ENCODE measurements around the gene BBS7.
A peak's percentile ranks its signal among the peaks of the same experiment; 100 is the strongest.

BBS7 gene

DNA sequence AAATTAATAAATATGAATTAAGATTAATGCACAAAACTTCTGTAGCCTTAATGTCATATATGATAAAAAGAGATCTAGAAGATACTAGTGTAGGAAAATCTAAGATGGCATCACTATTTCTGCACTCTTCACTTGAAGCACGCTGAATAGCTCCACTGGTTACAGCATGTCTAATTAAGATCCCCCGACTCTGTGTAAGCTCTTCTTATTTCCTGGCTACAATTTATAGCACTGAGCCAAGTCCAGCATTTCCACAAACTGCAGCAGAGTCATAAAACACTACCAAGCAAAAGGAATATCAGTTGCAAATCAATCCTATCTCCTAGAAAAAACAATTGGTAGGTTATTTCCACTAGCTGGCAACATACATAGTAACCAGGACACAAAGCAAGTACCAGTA is 45.3 kb downstream of the BBS7 start:
- DNase-seq: no peak

DNA sequence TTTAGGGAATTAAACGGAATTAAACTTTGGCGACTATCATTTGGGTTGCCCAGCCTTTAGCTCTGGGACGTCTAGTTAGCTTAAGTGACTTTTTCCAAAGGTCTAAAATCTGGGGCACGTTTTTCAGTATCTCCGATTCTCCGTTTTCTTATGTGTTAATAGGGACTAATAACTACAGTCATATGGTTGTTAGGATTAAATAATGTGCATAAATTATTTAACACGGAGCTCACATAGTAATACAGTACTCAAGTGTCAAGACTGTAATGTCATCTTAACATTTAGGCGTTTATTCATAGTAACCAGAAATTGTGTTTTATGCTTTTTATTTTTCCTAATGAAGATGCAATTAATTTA is 46.1 kb downstream of the BBS7 start:
- DNase-seq: no peak

DNA sequence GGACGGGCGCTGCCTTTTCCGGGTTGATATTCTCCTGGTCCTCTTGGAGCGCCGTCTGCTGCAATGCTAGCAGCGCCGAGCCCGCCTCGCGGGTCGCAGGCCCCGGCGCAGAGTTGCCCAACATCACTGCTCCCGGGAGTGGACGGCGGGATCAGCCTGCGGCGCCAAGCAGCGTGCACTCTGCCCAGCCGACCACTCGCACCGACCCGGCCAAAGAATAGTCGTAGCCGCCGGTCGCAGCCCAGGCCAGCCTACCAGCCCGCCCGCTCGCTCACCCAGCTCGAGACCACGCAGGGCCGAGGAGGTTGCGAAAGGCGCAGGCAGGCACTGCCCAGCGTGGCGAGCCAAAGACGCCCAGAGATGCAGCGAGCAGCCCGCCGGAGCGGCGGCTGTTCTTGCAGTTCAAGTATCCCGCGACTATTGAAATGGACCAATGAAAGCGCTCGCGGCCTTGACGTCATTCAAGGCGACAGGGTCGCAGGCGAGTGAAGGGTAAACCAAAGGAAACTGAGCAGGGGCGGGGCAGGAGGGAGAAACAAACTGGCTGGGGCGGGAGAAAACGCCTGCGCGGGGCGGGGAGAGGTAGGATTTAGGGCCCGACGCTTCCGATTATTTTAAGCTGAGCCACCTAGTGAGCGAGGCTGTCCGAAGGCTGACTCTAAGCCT is 46.6 kb downstream of the BBS7 start, which contains the start of gene CCNA2:
TSS of gene CCNA2 (minus strand) at position 379 of the 666 bp plus-strand sequence. CDS start at position 124, 255 bp downstream.
- peak; percentile 93 for DNase-seq

DNA sequence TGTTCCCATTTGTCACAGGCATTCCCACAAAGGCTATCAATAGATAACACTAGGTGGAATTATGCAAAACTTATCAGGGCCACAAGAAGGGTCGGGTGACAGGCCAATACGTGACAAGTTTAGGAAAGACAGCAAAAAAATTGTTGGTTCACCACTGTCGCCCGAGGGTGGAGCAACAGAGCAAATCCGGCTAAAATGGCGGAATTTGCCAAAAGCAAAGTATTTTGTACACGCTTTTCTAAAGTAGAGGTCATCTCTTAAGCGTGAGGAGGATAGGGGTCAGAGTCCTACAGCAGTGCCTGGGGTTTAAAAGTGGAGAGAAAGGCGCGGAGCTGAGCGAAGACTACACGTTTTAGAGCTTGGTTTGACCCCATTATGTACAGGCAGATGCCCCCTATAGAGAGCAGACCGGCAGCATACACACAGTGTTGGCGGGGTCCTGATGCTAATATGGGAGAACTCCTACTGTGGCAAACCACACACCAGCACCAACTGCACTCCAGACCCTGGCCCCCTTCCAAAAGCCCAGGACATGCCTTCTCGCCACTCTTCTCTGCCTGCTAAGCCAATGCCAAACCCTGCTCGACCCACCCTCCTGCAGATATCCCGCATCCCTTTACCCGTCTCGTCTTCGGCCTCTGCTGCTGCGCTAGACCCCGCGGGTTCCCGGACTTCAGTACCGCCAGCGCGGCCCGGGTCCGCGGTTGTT is 47.3 kb downstream of the BBS7 start:
- peak; percentile 38 for DNase-seq

DNA sequence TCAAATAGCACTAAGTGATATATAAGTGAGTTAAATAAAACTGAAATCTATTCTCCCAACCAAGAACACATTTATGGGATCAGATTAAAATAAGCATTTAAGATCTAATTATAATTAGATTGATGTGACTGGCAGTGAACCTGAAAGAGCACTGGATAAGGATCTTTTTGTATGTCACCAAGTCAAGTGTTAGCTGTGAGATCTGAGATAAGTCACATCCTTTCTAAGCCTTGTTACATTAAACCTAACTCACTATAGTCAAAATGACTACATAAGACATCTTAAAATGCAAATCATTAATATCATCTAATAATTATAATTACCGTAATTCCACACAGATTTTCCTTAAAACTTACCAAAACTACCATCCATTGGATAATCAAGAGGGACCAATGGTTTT is 48.2 kb downstream of the BBS7 start:
- no peak for DNase-seq

DNA sequence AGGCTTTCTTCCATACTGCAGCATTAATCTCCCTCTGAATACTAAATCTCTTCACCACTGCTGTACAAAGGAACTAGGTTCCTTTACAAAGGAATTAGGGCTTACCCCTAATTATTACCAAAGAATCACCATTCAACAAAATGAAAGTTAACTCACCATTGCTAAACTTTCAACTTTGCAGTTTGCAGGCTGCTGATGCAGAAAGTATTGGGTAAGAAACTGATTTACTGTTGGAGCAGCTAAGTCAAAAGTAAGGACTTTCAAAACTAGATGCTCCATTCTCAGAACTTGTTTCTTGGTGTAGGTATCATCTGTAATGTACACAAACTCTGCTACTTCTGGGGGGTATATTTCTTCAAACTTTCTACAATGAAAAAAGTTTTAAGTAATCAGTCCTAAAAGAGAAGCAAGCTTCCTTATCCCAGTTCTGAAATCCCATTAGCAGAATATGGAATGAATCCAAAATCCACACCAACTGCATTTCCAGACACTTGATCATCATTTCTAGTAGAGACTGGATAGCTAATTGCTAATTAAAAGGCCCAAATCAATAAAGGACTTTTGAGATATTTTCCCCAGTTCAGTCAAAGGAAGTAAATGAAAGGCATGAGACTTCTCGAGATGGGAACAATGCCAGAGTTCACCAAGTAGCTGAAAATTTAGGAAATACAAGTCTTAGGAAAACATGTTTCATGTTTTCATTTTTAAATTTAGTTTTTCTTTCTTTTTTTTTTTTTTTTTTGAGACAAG is 50.9 kb downstream of the BBS7 start:
- DNase-seq: no peak

DNA sequence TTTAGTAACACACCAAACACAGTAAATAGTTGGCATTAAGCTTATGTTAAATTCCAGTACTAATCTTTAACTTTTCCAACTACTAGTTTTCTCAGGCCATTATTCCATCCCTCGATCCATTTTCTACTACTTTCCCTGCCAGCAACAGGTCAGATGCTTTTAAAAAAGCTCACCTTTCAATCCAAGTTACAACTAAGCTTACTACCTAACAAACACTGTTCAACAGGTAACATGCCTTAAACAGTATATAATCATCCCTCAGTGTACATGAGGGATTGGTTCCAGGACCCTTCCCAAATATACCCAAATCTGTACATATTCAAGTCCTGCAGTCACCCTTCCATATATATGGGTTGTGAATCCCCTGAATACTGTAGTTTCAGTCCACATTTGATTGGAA is 52.1 kb downstream of the BBS7 start:
- DNase-seq: no peak

DNA sequence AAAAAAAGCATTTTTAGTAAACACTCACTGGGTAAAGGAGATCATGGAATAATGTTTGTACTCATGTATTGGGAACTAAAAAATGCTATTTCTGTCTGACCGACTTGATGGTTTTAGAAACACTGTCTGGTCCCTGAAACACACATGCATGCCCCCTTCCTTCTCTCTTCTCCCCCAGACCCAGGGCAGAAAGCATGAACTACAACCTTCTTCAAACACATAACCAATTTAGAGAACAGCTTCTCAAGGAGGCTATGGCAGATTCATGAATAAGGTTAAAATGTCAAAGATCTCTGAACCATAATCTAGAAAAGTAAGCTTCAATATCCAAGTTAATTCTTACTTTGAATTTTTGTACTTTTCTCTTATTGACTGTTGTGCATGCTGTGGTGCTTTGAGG is 52.6 kb downstream of the BBS7 start:
- DNase-seq: no peak

DNA sequence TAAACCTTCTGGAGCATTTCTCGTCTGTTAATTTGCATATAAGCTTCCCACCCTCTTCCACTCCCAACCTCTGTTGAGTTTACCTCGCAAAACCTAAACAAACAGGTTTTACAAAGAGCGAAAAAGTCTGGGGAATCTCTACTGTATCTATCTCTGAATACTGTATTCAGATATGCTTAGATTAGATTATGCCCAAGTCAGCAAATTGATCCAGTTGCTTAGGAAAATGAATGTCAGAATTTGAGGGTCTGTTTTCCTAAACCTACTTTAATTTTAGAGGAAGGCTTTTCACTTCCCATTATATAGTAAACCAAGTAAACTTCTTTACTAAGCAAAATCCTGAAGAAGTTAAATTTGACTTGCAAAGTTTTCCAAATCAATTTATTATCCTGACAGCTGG is 53.3 kb downstream of the BBS7 start:
- no peak for DNase-seq

DNA sequence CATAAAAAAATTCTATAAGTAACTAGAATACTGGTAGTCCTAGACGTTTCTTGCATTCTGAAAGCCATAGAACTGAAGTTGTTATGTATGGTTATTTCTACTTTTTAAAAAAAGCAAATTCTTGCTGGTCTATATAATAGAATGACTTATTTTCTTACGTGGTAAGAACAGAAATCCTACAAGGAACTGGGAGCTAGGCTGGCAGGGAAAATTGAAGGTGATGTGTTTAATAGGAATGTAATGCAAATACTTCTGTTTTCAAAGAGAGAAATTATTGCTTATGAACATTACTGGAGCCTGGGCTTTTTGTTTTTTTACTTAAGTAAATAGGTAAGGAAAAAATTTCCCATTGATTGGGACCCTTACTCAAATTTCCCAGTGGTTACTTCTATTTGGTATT is 55.5 kb downstream of the BBS7 start:
- no peak for DNase-seq

DNA sequence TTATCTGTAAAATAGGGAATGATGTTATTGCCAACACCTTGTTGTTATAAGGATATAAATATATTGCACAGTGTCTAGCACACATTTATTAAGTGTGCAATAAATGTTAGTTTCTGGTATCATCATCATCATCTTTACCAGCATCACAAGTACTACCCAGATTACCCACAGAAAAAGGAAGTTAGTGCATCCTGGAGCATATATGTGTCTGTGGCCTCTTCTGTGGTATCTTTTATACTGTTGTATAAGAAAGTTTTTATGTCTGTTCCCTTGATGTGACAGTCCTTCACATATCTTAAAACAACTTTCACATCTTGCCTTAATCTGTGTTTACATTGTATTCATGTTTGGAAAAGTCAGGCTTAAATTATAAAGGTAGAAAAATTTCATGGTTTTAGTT is 59.2 kb downstream of the BBS7 start:
- DNase-seq: no peak

DNA sequence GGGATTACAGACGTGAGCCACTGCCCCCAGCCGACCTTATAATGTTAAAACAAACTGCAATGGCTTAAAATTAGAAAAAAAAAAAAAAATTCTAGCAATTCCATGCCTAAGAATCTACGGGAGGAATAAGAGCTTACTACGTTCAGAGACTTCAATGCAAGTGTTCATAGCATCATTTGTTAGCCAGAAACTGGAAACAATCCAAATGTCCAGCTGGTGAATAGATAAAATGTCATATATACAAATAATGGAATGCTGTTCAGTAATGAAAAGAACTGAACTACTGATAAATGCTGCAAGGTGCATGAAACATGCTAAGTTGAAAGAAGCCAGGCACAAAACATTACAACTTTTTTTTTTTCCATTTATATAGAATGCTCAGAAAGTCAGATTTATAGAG is 63.9 kb downstream of the BBS7 start:
- DNase-seq: no peak

DNA sequence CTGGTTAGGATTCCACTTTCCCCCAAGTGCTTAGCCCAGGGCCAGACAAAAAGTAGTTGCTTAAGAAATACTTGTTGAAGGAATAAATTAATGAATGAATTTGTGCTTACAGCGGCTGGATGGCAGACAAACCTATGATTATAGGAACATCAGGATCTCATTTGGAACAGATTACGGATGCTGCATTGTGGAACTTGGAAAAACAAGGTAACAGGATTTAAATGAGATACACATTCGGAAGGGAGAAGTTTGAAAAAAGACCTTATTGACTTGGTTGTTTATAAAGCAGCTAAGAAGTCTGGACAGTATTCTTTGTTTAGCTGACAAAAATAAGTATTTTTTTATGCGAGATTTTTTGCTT is 68.6 kb downstream of the BBS7 start:
- no peak for DNase-seq

DNA sequence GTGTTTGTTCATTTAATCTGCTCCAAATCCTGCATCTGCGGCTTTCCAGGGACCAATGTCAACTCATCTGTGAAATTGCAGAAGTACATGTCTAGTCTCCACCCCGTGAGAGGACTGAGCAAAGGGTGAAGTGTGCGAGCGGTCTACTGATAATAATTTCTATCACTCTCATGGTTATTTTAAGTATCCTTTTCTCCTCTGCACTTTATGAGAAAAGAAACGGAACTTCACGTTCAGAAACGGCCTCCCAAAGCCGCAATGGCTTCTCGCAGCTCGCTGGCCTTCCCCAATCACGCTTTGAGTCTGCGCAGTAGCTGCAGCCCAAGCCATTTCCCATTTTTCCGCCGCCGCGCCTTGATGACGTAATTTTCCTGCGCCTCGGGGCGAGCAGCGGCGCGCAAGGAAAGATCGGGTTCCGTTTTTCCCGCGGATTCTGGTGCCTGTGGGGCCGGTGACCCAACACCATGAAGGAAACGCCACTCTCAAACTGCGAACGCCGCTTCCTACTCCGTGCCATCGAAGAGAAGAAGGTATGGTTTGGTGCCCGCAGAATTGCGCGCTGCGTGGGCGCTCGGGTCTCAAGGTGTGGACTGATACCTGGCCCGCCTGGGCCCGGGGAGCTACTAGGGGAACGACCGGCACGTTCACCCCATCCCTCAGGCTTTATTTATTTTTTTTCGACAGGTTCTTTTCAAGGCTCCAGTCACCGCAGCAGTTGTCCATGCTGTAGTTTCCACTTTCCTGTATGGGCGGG is 69.1 kb downstream of the BBS7 start, which contains the start of gene EXOSC9:
TSS of gene EXOSC9 (plus strand) at position 363 of the 754 bp plus-strand sequence. CDS start at position 465, 102 bp downstream.
- DNase-seq: peak; percentile 91

DNA sequence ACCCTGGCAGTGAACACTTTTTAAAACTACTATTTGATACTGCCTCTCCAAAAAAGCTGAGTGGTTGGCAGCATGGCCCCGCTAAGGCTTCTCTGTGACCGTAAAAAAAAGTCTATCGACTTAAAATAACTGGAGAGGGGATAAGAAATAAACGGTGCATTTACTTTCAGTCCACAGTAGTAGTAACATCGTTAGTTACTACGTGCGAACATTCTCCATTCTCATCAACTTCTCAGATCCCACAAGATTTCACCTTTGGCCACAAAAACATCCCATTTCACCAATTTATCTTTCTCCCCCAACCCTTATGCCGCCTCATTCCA is 69.7 kb downstream of the BBS7 start:
- no peak for DNase-seq

DNA sequence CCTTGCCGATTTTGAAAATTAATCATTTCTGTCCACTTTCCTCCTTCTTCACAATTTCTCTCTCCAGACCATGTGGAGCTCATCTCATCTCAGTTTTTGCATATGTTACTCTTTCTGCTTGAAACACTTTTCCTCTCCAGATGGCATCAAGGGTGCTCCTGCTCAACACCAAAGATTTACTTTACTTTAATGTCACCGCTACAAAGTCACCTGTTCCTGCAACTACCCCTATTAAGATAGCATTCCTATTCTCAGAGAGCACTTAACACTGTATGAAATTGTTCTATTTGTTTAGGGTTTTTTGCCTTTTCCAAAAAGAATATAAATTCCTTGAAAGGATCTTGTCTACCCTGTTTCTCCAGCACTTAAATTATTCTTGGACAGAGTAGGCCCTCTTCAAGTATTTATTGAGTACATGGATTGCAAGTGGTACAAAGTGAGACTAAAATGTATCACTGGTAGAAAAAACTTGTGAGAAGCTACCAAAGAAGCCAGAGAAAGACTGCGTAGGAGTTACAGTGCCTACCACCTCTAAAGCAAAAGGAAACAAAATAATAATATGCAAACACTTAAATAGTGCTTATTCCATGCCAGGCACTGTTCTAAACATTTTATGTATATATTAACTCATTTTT is 70.3 kb downstream of the BBS7 start:
- DNase-seq: no peak

DNA sequence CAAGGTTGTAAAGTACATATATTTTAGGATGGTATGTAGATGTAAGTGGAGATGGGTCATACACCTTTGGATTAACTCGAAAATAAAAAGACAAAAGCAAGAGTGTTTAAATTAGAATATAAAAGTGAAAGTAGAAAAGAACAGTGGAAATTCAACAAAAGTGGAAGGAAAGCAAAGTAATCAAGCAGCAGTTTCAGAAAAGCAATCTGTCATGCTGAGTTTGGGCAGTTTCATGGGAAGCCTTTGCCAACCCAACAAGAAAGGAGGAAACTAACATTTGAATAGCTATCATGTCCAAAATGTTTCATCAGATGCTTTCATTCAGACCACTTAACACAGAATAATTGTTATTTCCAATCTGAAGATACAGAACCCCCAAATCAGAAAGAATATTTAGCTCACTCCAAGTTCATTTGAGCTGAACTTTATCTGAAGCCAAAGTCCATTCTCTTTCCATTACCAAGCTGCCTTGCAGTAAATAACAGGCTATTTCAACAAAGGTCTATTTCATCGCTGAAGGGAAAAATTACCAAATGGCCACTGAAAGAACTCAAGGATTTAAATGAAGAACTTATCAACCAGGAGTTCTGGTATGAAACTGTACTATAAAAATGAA is 71.0 kb downstream of the BBS7 start:
- no peak for DNase-seq

DNA sequence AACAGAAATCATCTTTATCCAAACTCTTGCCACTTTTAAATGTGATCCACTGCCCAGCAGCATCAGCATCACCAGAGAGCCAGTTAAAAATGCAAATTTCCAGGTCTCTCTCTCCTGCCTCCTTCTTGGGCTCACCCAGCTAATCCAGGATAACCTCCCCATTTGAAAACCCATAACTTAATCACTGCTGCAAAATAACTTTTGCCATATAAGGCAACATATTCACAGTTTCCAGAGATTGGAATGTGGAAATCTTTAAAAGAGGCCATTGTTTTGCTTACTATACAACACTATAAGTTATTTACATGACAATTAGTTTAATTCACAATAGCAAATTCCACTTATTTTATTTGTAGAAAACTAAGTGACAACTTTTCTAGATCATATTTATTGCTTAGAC is 74.0 kb downstream of the BBS7 start:
- DNase-seq: no peak

DNA sequence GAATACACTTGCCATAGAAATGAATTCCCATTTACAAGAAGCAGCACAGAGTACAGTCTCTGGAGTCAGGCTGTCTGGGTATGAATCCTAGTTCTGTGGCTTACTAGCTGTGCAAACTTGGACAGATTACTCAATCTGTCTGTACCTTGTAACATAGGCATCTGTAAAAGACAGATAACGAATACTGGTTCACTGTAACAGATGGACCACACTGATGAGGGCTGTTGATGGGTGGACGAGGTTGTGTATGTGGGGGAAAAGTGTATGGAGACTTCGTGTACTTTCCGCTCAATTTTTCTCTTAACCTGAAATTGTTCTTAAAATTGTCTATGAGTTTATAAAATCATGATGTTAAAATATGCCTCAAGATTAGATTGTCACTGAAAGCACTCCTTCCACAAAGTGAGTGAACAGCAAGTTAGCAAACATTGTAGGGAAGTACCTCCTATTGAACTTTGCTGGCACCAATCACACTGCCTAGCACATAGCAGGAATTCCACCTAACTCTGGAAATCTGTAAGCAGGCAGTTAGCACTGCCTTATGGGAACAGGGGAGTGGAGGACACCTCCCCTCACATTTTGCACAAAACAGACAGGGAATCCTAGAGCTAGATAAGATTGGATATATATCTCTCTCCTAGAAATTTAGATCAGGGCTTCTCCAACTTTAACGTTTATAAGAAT is 75.6 kb downstream of the BBS7 start:
- DNase-seq: no peak

DNA sequence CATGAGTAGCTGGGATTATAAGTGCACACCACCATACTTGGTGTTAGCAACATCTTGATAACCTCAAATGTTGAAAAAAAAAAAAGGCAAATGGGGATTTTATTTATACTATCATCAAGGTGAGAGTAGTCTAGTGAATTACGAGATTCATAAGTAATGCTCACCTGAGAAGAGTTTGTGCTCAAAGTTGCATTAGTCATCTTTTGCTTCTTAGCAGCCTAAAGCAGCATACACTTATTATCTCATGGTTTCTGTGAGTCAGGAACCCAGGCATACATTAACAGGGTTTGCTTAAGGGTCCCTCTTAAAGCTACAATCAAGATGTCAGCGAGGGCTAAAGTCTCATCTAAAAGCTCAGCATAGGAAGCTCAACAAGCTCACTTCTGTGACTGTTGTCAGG is 77.3 kb downstream of the BBS7 start:
- DNase-seq: no peak

DNA sequence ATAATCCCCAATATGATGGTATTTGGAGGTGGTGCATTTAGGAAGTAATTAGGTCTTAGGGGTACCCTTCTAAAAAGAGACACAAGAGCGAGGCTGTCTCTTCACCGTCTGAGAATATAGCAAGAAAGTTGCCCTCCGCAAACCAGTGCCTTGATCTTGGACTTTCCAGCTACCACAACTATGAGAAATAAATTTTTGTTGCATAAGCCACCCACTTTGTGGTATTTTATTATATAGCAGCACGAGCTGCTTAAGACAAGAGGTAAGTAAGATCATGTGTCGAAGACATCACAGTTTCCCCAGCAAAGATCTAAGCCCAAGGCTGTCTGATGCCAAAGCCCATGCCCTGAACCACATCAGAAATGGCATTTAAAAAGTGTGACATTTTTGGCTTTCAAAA is 78.8 kb downstream of the BBS7 start:
- DNase-seq: no peak

DNA sequence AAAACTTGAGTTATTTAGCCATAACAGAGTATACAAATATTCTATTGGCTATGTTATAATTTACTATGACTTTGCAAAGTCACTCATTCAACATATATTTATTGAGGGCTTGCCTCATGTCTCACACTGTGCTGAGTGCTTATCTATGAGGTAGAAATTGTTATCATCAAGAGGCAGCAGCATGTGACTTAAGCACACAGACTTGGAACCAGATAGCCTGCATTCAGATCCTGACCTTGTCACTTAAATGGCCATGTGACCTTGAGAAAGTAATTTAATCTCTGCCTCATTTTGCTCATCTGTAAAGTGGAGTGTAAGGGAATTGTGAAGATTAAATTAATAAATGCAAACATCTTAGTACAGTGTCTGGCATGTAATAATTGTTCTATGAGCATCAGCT is 79.3 kb downstream of the BBS7 start:
- DNase-seq: no peak

Measured in central memory CD4-positive, alpha-beta T cell (primary cell).